ENCODE results near the gene PRKN.

DNA sequence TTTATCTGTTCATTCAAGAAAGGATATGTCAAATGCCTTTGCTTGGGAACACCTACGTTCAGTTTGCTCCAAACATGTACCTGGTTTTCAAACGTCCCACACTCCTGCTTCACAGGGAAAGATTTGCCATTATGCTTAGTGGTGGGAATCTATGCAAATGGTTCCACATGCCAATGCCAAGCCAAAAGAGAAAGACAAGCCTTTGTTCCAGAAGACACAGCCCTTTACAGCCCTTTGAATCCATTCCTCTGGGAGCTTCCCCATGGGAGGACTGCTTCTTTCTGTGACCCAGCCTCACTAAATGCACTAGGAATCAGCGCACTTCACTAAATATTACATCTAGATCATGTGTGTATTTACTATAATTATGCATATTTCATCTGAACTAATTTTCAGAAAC lies 619.5 kb downstream of the PRKN start:
- TF ChIP-seq POLR2A (IDR thresholded peaks at IDR 0.05; ENCODE audit: low read length) (no peak), GATA1 (IDR thresholded peaks at IDR 0.05; ENCODE audit: low read depth, low read length) (no peak)
